A673 (cell line): ENCODE measurements around the gene CREB3L1. TPM values are rescaled to one million over a fixed set of nuclear protein-coding genes. Genes with fewer than 3 reads are reported as not detected.

Experiments used
- BruUV-seq: library from RNA; stranded (reverse); fragments of 400-500 nt; replicated peaks from 2 replicates; lab custom pipeline; 2021; lab: Mats Ljungman, UMichigan
- CTCF ChIA-PET: fragments of 300-600 bp; sonication (Branson Sonifier 250); formaldehyde crosslinking; loops from one replicate; lab custom pipeline; 2022; ENCODE audit warnings: antibody characterized with exemption; lab: Charles Lee
- POLR2A ChIA-PET: fragments of 300-600 bp; sonication (Branson Sonifier 250); formaldehyde crosslinking; loops from one replicate; lab custom pipeline; 2022; ENCODE audit warnings: antibody characterized with exemption; ENCODE audit not compliant: low non-redundant PET; lab: Charles Lee
- DNase-seq: peaks from one replicate; pipeline ENCODE4 v3.0.0-alpha.2; 2015; ENCODE audit warnings: low spot score
- H3K27ac ChIP-seq: fragments of 200-600 bp; sonication (generic); 2 replicates; pipeline ENCODE4 v1.5.1; 2016; ENCODE audit warnings: mixed run types, low read depth, mild to moderate bottlenecking, mixed read lengths, antibody characterized with exemption, low read length; ENCODE audit not compliant: poor library complexity, severe bottlenecking
- H3K27me3 ChIP-seq: fragments of 200-600 bp; sonication (generic); replicated peaks from 2 replicates; pipeline ENCODE4 v1.6.1; 2017; ENCODE audit warnings: mixed run types, low read depth, mild to moderate bottlenecking, mixed read lengths, antibody characterized with exemption, low read length; ENCODE audit not compliant: insufficient read depth, poor library complexity
- H3K36me3 ChIP-seq: fragments of 200-600 bp; sonication (generic); 2 replicates; pipeline ENCODE4 v1.6.1; 2016; ENCODE audit warnings: mixed run types, mild to moderate bottlenecking, mixed read lengths, antibody characterized with exemption, low read length; ENCODE audit not compliant: insufficient read depth, poor library complexity, severe bottlenecking
- H3K4me1 ChIP-seq: fragments of 200-600 bp; sonication (generic); 2 replicates; pipeline ENCODE4 v1.6.1; 2017; ENCODE audit warnings: mixed run types, mild to moderate bottlenecking, mixed read lengths, antibody characterized with exemption, low read length; ENCODE audit not compliant: insufficient read depth, poor library complexity, severe bottlenecking
- H3K4me3 ChIP-seq: fragments of 200-600 bp; sonication (generic); 2 replicates; pipeline ENCODE4 v1.5.1; 2016; ENCODE audit warnings: low read depth, mixed run types, mild to moderate bottlenecking, mixed read lengths, low read length; ENCODE audit not compliant: poor library complexity, severe bottlenecking
- H3K9me3 ChIP-seq: fragments of 200-600 bp; sonication (generic); 2 replicates; pipeline ENCODE4 v1.6.1; 2016; ENCODE audit warnings: mixed run types, low read depth, mild to moderate bottlenecking, mixed read lengths, antibody characterized with exemption, low read length; ENCODE audit not compliant: poor library complexity, severe bottlenecking
- CTCF ChIP-seq: fragments of 300-800, 200-600 bp; sonication (generic); conservative IDR thresholded peaks from 2 replicates; pipeline ENCODE4 v1.5.1; 2017; ENCODE audit warnings: low read depth, mild to moderate bottlenecking, antibody characterized with exemption, low read length, moderate library complexity, mixed read lengths
- EZH2 ChIP-seq: fragments of 200-600 bp; sonication (generic); IDR thresholded peaks from 2 replicates; pipeline ENCODE4 v1.6.1; 2017; ENCODE audit warnings: borderline replicate concordance, low read depth, mild to moderate bottlenecking, mixed read lengths, antibody characterized with exemption, low read length; ENCODE audit not compliant: poor library complexity, severe bottlenecking
- intact Hi-C: fragments of 100-400 bp; cut with micrococcal nuclease; formaldehyde crosslinking; loops from one replicate; pipeline ENCODE4 v1.10.0; 2022; ENCODE audit not compliant: unreplicated experiment
- total RNA-seq: library from RNA; stranded (reverse); gene quantifications from 2 replicates; pipeline ENCODE4 v1.2.3, GENCODE V29; 2021

Gene CREB3L1
- total RNA-seq, 1 experiment from 2014 or later, result 3.5 TPM

- peaks cover 38% of the 10 kb centered on the region for H3K4me1 ChIP-seq
- H3K9me3 ChIP-seq, result no peaks in the 10 kb centered on the region
- POLR2A ChIA-PET, result interaction anchor here (0.6 to 1.6 kb wide), 2 partner anchors 9 to 88 kb away, joined by 3 to 5 read pairs; no protein-coding TSS in a partner anchor
- no peaks in the 10 kb centered on the region for H3K36me3 ChIP-seq
- peak; percentile 55 for DNase-seq
- no peak for TF ChIP-seq CTCF
- no peak for TF ChIP-seq EZH2
- BruUV-seq, result no TSS peak
- CTCF ChIA-PET, result interaction anchor here (0.9 to 1.3 kb wide), 5 partner anchors 16 to 92 kb away, joined by 3 to 5 read pairs (median 4); partner anchors contain the start of genes CHRM4 and DGKZ
- H3K4me3 ChIP-seq, result no peak overlapping the region
- intact Hi-C loops, result loop anchor here (5.0 kb wide), 1 partner anchor 49 kb away; no protein-coding TSS in a partner anchor
- H3K27me3 ChIP-seq, result peaks cover 14% of the 10 kb centered on the region
- H3K27ac ChIP-seq, result no peak overlapping the region
These were observed 54.0 kb downstream of the CREB3L1 start for GRCh38 chr11:46331282-46331984.

DNA sequence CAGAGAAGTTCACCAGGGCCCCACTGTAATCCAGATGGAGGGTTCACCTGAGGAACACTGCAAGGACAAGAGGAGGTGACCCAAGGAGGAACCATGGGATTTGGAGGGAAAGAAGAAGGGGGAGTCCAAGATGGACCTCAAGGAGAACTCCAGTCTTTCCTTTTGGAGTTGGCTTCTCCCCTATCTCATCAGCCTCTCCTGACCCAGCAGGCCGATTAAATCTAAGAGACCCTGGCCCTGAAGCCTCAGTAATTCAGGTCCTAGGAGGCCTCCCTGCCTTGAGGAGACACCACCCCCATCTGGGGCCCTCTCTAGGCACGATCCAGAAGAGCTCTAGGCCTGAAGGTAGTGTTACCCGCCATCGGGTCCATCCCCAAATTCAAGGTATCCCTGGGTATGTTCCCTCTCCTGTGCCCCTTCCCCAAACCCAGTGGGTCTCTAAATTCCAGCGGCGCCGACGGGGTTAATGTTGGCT is 54.7 kb downstream of the CREB3L1 start:
- no peak overlapping the region for H3K27ac ChIP-seq
- H3K27me3 ChIP-seq, result peaks cover 14% of the 10 kb centered on the region
- peaks cover 38% of the 10 kb centered on the region for H3K4me1 ChIP-seq
- no peaks in the 10 kb centered on the region for H3K36me3 ChIP-seq
- intact Hi-C loops, result loop anchor here (5.0 kb wide), 1 partner anchor 50 kb away; no protein-coding TSS in a partner anchor
- DNase-seq, result no peak
- CTCF ChIA-PET, result no interaction called here
- H3K4me3 ChIP-seq, result peak overlapping the region; percentile 54
- POLR2A ChIA-PET, result no interaction called here
- no TSS peak for BruUV-seq
- TF ChIP-seq CTCF (no peak), EZH2 (no peak)
- no peaks in the 10 kb centered on the region for H3K9me3 ChIP-seq

- no peak for TF ChIP-seq CTCF
- peak; percentile 68 for TF ChIP-seq EZH2
- ChIA-PET POLR2A (interaction anchor here (0.6 kb wide), 1 partner anchor 472 kb away, joined by 3 read pairs; no protein-coding TSS in a partner anchor), CTCF (no interaction called here)
- intact Hi-C loops, result loop anchor here (5.0 kb wide), 1 partner anchor 50 kb away; no protein-coding TSS in a partner anchor
- no TSS peak for BruUV-seq
- Histone ChIP-seq H3K4me3 (peak overlapping the region; percentile 54), H3K27ac (no peak overlapping the region), H3K9me3 (no peaks in the 10 kb centered on the region), H3K27me3 (peaks cover 14% of the 10 kb centered on the region), H3K36me3 (no peaks in the 10 kb centered on the region), H3K4me1 (peaks cover 38% of the 10 kb centered on the region)
- peak; percentile 68 for DNase-seq
These were observed 55.3 kb downstream of the CREB3L1 start for GRCh38 chr11:46332568-46333393.
